Activated gamma-delta T cell treated with anti-CD3 and anti-CD28 coated beads, Interleukin-2, amount 50 U/mL, for 16 hours (primary cell): ENCODE measurements around the gene GRHL1.

ENCODE experiments used
- DNase-seq: peaks from one replicate; pipeline ENCODE4 v3.0.0-alpha.2; 2020; ENCODE audit warnings: low read depth

Gene GRHL1

GRCh38 chr2:9972621-9973479, 21.4 kb downstream of the GRHL1 start:
- DNase-seq = no peak

- DNase-seq = no peak
Observed at GRCh38 chr2:9973690-9974089, 22.2 kb downstream of the GRHL1 start.

GRCh38 chr2:9974343-9974742, 22.9 kb downstream of the GRHL1 start:
- no peak for DNase-seq

- no peak for DNase-seq
Observed at GRCh38 chr2:9975328-9975727, 23.8 kb downstream of the GRHL1 start.

- DNase-seq = no peak
Observed at GRCh38 chr2:9975805-9976447, 24.4 kb downstream of the GRHL1 start.

GRCh38 chr2:9979977-9980376, 28.5 kb downstream of the GRHL1 start:
- no peak for DNase-seq

GRCh38 chr2:9980520-9980919, 29.0 kb downstream of the GRHL1 start:
- DNase-seq = no peak

GRCh38 chr2:9981655-9982054, 30.2 kb downstream of the GRHL1 start:
- no peak for DNase-seq

- DNase-seq = no peak
Observed at GRCh38 chr2:9982248-9982647, 30.8 kb downstream of the GRHL1 start.

- no peak for DNase-seq
Observed at GRCh38 chr2:9982891-9983290, 31.4 kb downstream of the GRHL1 start.

- no peak for DNase-seq
Observed at GRCh38 chr2:9983401-9984216, 32.1 kb downstream of the GRHL1 start.

GRCh38 chr2:9984217-9984739, 32.8 kb downstream of the GRHL1 start:
- DNase-seq = no peak

- no peak for DNase-seq
Observed at GRCh38 chr2:9984871-9985480, 33.5 kb downstream of the GRHL1 start.

- no peak for DNase-seq
Observed at GRCh38 chr2:9985531-9986328, 34.2 kb downstream of the GRHL1 start.

GRCh38 chr2:9988320-9988719, 36.8 kb downstream of the GRHL1 start:
- DNase-seq = no peak

GRCh38 chr2:9990736-9991135, 39.2 kb downstream of the GRHL1 start:
- DNase-seq = no peak

- no peak for DNase-seq
Observed at GRCh38 chr2:9991221-9991620, 39.7 kb downstream of the GRHL1 start.

GRCh38 chr2:9991829-9992273, 40.4 kb downstream of the GRHL1 start:
- DNase-seq = no peak

GRCh38 chr2:9992427-9993187, 41.1 kb downstream of the GRHL1 start:
- no peak for DNase-seq

- DNase-seq = no peak
Observed at GRCh38 chr2:9993488-9994165, 42.1 kb downstream of the GRHL1 start.
